Muscle of arm (tissue), 12 donors: ENCODE data around the gene TTC4. TPM values are rescaled to one million over a fixed set of nuclear protein-coding genes. Genes with fewer than 3 reads are reported as not detected.
"Not testable (repeated sequence)": the region's sequence is repeated elsewhere in the genome, so short reads cannot be mapped to it uniquely, and the experiment has no call there.

Experiments
- DNase-seq: peaks from one replicate; pipeline ENCODE4 v3.0.0-alpha.2; 2013
- polyA plus RNA-seq, 12 donors: library from polyadenylated mRNA; unstranded; fragments of 120-200 nt; gene quantifications; one replicate each; pipeline ENCODE4 v1.2.1, GENCODE V29; 2013; ENCODE audit not compliant: insufficient read length in 12 of 12

The TTC4 gene
- polyA plus RNA-seq, 12 donors: 23.1 to 33.9 (median 28.2) TPM; not detected in 1

GRCh38 chr1:54744696-54745095 lies 29.0 kb downstream of the TTC4 start:
- DNase-seq: no peak

GRCh38 chr1:54745274-54745673 lies 29.6 kb downstream of the TTC4 start:
- no peak for DNase-seq

DNA sequence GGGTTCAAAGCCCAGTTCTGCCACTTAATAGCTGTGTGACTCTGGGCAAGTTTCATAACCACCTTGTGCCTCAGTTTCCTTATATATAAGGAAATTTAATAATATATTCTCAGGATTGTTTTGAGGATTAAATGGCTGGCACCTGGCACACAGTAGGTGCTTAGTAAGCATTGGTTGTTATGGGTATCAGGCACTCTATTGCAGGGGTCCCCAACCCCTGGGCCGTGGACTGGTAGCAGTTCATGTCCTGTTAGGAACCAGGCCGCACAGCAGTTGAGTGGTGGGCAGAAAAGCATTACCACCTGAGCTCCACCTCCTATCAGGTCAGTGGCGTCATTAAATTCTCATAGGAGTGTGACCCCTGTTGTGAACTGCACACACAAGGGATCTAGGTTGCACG lies 30.2 kb downstream of the TTC4 start:
- DNase-seq: no peak

- DNase-seq: no peak
Observed at GRCh38 chr1:54748094-54748835, 32.6 kb downstream of the TTC4 start.

DNA sequence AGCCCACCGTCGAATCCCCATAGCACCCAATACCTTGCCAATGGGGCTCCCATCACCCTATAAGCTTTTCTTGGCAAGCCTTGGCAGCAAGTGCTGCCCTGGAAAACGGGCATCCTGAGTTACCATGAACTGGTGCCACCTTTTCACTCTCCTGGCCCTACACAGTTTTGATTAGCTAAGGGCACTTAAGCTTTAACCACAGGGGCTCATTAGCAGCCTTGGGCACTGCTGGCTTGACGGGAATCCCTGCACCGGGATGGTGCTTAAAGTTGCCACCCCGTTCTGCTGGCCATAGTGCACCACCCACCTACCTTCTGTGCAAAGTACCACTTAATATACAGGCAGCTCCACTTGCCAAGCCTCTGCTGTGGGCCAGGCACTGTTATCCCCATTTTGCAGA lies 34.9 kb downstream of the TTC4 start:
- no peak for DNase-seq

DNA sequence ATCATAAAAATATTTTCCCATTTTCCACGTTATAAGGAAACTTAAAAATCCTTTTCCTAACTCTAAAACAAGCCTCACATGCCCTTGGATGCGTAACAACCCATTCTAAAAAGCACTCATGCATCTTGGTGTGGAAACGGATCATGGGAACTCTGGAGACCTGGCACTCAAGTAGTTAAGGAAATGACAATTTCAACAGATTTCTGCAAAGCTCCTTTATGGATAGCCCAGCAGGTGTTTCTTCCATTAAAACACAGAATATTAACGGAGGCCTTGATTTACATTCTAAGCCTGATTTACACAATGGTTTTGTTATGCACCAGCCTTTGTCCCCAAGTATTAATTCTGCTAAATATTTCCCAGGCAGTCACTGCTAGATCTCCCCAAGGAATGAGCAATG lies 35.8 kb downstream of the TTC4 start:
- no peak for DNase-seq

DNA sequence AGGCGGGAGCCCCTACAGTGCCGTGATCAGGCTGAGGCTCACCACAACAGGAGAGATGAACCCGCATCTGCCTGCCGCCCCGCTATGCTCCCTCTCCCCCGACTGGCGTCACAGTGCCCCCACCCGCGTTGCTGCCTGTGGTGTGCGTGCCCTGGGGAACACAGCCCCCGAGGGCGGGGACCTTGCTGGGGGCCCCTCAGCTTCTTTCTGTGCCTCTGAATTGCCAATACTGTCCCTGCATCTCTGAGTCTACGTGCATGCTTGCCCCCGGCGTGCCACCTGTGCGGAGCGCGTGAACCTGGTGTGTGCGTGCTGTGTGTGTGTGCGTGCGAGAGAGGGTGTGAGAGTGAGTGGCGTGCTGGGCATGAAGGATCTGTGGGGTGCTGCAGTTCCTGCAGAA lies 38.4 kb downstream of the TTC4 start:
- no peak for DNase-seq

- no peak for DNase-seq
Observed at GRCh38 chr1:54754486-54755285, 39.0 kb downstream of the TTC4 start.

DNA sequence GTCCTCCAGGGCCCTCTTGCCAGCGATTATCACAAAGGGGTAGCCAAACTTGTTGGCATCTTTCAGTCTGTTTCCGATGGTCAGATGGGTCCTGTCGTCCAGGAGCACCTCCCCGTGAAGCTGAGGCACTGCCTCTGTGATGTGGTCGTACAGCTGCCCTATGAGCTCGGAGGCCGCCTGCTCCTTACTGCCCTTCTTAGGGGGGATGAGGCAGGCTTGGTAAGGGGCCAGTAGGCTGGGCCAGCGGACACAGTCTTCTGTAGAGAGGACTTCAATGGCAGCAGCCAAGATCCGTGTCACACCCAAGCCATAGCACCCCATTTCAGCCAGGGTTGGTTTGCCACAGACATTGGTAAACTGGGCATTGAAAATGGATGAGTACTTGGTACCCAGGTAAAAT lies 42.2 kb downstream of the TTC4 start:
- DNase-seq: no peak

GRCh38 chr1:54758678-54759348 lies 43.2 kb downstream of the TTC4 start:
- DNase-seq: no peak

- DNase-seq: no peak
Observed at GRCh38 chr1:54763816-54764132, 48.1 kb downstream of the TTC4 start.

- peak; percentile 99 for DNase-seq
Observed at GRCh38 chr1:54764133-54764921, 48.7 kb downstream of the TTC4 start, which contains the start of gene PARS2. Gene PARS2 (minus strand): TSS chr1:54764523. CDS start chr1:54759161, 5,362 bp downstream.

GRCh38 chr1:54764922-54765561 lies 49.4 kb downstream of the TTC4 start:
- DNase-seq: no peak

GRCh38 chr1:54766726-54767125 lies 51.1 kb downstream of the TTC4 start:
- DNase-seq: no peak

DNA sequence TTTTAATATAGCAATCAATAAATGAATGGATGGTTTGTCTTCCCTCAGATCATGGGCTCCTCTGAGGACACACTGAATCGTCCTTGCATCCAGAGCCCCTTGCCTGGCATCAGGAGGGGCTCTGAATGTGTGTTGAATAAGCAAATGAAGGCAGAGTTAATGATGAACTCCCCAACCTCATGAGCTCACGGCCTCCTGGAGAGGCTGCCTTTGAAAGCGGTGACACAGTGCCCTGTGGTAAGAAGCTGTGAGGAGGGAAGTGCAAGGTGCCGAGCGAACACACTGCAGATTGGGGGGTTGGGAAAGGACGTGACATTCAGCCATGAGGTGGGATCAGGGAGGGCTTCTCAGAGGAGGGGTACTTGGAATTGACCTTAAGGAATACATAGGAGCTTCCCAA lies 51.9 kb downstream of the TTC4 start:
- no peak for DNase-seq

- no peak for DNase-seq
Observed at GRCh38 chr1:54768093-54768492, 52.4 kb downstream of the TTC4 start.

GRCh38 chr1:54772951-54773350 lies 57.3 kb downstream of the TTC4 start:
- no peak for DNase-seq

- no peak for DNase-seq
Observed at GRCh38 chr1:54774820-54775498, 59.3 kb downstream of the TTC4 start.

- not testable (repeated sequence) for DNase-seq
Observed at GRCh38 chr1:54775828-54776721, 60.4 kb downstream of the TTC4 start.

DNA sequence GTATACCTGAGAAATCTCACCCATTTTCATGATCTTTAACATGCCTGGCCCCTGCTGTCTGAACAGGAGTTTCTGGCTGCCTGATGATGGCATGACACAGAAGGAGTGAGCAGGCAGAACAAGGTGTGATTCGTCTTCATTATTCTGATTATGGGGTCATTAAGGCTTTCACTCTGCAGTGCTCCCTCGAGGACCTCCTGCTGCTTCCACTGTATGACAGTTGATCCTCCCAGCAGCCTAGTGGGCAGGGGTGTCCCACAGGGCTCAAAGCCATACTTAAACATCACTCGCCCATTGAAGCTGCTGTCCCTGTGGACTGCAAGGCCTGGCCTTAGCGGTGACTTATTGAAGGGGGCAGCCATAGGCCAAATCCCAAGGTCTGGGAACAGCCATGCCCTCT lies 61.4 kb downstream of the TTC4 start:
- no peak for DNase-seq
